GM18517 (cell line): Measurements from ENCODE around the gene DDI1.

ENCODE experiments used
- ATAC-seq: cut with Tn5 transposase; IDR thresholded peaks from one replicate; pipeline ENCODE4 v1.9.1; 2021; ENCODE audit warnings: mild to moderate bottlenecking, moderate library complexity; ENCODE audit not compliant: unreplicated experiment

Gene DDI1

GRCh38 chr11:104036588-104036987 lies at the start of gene DDI1:
TSS of gene DDI1 (plus strand) at chr11:104036640. CDS start at chr11:104036823, 183 bp downstream.
- no peak for ATAC-seq

DNA sequence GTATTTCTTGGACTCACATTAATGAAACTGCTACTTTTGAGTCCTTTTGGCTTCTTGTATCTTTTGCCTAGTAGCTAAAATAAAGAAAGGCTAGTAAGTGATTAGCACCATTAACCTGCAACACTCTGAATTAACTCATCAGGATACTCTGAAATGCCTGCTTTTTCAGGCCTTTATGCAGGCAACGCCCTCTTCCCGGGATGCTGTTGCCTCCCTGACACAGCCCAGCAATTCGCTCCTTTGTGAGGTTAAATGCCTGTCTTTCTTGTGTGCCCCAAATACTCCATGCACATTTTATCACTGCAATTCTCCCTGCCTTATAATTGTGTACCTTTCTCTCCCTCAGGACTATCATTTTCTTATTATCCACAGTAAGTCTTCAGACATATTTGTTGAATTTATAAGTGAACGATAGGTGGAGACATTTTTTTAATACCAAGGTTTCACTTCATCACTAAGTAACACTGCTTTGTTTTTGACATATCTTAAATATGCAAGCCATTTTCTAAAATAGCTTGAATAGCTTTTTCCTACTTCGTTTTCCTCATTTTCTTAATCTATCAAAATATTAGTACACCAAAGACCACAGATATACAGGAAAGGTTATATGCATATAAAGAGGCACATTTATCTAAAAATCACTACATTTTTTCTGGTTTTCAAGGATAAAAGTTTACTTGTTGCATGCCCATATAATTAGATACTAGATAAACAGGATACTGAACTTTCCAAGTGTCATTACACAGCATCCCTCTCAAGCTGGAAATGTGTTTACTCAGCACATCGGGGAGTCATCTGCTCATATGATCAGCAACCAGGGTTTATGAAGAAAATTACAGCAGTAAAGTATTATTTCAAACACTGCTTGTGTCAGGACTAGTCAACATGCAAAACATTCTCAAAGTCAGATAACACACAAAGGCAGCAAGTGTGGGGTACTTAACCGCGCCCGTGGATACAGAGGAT lies 48.5 kb upstream of the DDI1 start:
- ATAC-seq: no peak

GRCh38 chr11:103988595-103988969 lies 47.9 kb upstream of the DDI1 start:
- ATAC-seq: no peak

GRCh38 chr11:103993507-103993906 lies 42.9 kb upstream of the DDI1 start:
- no peak for ATAC-seq

DNA sequence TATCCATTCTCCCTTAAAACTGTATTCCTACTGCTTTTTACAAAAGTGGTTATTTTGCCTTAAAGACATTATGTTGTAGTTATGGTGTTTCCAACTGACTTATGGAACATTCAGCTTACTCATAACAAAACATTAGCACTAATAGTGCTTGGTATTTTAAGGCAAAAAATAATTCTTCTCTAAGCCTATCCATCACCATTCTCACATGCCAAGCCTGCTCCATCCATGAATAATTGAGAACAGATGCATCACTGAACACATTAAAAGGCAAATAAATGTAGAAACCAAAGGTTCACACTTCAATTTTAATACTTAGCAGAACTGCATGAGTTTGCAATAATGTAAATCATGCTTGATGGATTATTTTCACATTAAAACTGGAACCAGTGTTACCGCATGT lies 42.3 kb upstream of the DDI1 start:
- no peak for ATAC-seq

GRCh38 chr11:103994518-103994917 lies 41.9 kb upstream of the DDI1 start:
- ATAC-seq: no peak

- no peak for ATAC-seq
These were observed 40.5 kb upstream of the DDI1 start for GRCh38 chr11:103995896-103996295.

GRCh38 chr11:103997082-103997481 lies 39.4 kb upstream of the DDI1 start:
- peak; percentile 78 for ATAC-seq

GRCh38 chr11:103998826-103999508 lies 37.5 kb upstream of the DDI1 start:
- no peak for ATAC-seq

GRCh38 chr11:104000798-104001197 lies 35.6 kb upstream of the DDI1 start:
- ATAC-seq: no peak

DNA sequence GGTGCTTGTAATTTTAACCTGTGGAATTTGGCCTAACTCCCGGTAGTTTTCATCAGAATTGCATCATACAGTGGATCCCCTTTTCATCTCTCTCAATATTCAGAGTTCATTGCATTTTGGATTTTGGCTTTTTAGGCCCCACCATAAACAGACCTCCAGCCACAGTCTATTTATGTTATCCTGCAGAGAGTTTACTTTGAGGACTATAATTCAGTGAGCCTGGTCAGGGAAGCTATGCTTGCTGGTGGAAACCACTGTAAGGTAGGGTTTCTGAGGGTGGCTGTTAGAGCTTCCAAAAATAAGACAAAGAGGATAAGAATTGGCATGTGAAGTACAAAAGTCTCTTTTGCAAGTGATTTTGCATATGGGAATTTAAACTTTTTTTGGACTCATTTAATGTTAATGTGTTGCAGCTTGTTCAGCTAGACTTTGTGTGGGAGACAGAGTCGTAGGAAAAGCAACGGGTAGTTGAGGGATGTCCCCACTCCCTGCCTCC lies 34.8 kb upstream of the DDI1 start:
- no peak for ATAC-seq

GRCh38 chr11:104003491-104003890 lies 32.9 kb upstream of the DDI1 start:
- ATAC-seq: no peak

DNA sequence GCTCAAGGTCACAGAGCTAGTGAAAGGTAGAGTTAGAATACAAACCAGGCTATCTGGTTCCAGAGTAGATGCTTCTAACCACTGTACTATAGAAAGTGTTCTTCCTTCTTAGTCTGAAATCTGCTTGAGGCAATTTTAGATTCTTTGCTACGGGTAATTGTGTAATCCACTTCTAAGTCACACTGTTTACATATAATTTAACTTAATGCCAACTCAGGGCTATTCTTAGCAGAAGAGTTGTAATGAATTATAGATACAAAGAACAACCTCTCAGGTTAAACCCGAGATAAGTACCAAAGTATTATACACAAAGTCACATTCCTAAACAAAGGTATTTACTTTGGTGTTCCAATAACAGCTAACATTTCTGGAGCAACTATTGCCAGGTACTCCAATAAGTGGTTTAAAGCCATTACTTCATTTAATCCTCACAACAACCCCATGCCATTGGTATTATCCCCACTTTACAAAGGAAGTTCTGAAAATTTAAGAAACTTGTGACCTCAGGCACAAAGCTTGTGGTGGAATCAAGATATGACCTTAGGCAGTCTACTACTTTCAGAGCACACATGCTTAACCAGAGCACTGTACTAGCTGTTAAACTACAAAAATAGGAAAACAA lies 31.1 kb upstream of the DDI1 start:
- no peak for ATAC-seq

DNA sequence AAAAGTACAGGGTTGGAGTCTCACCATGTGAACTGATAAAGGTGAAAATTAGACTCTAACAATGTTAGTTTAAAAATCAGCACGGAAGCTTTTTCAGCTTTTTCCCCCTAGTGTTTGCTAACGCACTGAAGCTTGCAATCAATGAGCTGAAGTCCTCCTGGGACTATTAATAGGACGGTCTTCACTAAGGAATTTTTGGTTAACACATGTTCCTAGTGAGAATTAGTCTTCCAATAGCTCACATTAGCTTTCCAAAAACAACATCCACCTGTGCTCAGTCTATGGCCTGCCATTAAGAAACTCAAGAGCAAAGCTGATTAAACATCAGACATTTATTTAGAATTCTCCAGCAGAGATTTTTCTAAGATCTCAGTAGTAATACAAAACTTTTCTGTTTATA lies 26.7 kb upstream of the DDI1 start:
- ATAC-seq: no peak

- no peak for ATAC-seq
These were observed 25.4 kb upstream of the DDI1 start for GRCh38 chr11:104011044-104011443.

DNA sequence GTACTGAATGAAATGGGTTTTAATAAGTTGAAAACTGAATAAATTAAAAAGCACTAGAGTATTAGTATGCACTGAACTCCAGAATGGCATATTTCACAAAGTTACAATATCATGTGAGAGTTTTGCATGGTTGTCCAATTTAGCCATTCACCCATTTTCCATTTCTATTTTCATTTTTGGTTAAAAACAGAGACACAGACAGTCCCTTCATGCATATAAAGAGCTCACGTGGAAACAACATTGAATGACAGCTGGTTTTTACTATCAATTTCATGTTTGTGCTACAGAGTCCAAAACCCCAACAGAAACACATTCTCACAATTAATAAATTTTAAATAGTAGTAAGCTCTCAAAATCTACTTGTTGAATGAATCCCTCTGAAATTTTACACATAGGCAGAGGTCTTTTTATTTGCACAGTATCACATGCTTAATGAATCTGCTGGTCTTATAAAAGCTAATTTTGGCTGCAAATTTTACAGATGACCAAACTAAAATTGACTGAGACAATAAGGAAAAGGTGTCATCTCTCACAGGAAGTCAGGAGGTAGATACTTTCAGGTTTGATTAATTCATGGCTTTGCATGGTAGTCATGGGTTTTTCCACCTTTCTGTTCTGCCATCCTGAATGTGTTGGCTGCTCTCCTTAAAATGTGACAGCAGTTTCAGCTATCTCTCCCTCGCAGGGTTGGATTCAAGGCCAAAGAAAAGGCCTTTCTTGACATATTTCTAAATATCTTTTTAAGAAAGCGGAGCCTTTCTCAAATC lies 20.6 kb upstream of the DDI1 start:
- peak; percentile 96 for ATAC-seq

DNA sequence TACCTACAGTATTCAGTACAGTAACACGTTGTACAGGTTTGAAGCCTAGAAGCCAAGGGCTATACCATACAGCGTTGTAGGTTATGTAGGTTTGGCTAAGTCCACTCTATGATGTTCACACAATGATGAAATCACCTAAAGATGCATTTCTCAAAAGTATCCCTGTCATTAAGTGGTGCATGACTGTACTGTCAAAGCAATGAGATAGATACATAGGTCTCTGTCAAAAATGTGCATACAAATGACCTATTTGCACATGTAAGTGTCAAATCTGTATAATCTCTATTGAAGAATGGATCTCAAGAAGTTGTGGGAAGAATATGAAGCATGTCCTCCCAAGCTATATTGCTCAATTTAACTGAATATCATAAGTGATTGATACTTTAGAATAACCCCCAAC lies 11.9 kb upstream of the DDI1 start:
- ATAC-seq: no peak

- no peak for ATAC-seq
These were observed 7.8 kb upstream of the DDI1 start for GRCh38 chr11:104028476-104029263.

DNA sequence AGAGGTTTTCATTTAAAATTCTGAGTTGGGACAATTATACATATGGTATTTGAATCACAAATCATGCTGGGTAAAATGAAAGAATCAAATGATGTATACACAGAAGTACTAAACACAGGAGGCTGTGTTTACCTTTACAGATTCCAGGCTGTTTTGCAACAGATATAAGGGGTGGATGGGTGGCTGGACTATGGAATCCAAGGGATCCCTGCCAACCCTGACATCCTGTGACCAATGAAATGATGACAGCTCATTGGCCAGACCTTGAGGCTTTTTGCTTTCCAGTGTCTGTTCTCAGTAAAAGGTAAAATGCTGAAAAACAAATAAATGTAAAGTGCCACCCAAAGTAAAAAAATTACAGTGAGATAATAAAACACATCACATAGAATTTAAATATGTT lies 3.3 kb upstream of the DDI1 start:
- ATAC-seq: no peak

DNA sequence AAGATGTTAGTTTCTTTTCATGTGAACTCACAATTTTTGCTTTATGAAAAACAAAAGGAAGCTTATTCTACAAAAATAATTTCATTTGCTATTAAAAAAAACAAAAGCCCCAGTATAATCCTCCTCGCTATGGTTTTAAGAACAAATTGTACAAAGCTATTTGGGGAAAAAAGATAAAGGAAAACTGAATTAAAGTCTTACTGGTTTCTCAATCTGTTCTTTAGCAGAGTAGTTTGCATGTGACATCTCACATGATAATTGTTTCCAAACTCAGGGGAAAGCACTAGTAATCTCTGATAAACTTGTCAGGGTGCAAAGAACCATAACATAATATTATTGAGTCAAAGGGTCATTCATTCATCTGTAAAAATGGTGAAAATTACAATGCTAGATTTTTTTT lies 2.9 kb upstream of the DDI1 start:
- ATAC-seq: no peak
